ENCODE measurements around the gene PPP2R3C. TPM values are rescaled to one million over a fixed set of nuclear protein-coding genes. Genes with fewer than 3 reads are reported as not detected.

The PPP2R3C gene
- total and polyA plus RNA-seq, 2 of the 13 experiments (the other 11 are each of a cell fraction or from before 2014, with no cell fraction given), result 63.4 to 102 TPM

GRCh38 chr14:35046048-35046750 is 75.6 kb downstream of the PPP2R3C start, which contains the start of gene FAM177A1 (continued):
- TF ChIP-seq MIER2 (CRISPR knock-in tag; IDR thresholded peaks at IDR 0.05), result peak; percentile 43; the same call in 1 of the 2 replicates
- peak; percentile 99 for TF ChIP-seq CENPT (CRISPR knock-in tag; IDR thresholded peaks at IDR 0.05; ENCODE audit: low read depth)
- no peak; the same call in 1 of the 2 replicates for TF ChIP-seq JDP2 (CRISPR knock-in tag; IDR thresholded peaks at IDR 0.05; ENCODE audit: borderline replicate concordance)
- no peak for TF ChIP-seq TCF12 (IDR thresholded peaks at IDR 0.05)
- TF ChIP-seq TCF12 (CRISPR knock-in tag; IDR thresholded peaks at IDR 0.05), result peak; percentile 95
- peak; percentile 99 for TF ChIP-seq ELF4 (CRISPR knock-in tag; IDR thresholded peaks at IDR 0.05; ENCODE audit: borderline replicate concordance)
- peak; percentile 70; the same call in 1 of the 2 replicates for TF ChIP-seq ZNF839 (CRISPR knock-in tag; IDR thresholded peaks at IDR 0.05; ENCODE audit: borderline replicate concordance)
- TF ChIP-seq ZNF75D (CRISPR knock-in tag; IDR thresholded peaks at IDR 0.05; ENCODE audit: borderline replicate concordance), result no peak
- TF ChIP-seq ZNF7 (CRISPR knock-in tag; IDR thresholded peaks at IDR 0.05), result no peak
- peak; percentile 86 for TF ChIP-seq ZNF792 (CRISPR knock-in tag; IDR thresholded peaks at IDR 0.05)
- no peak for TF ChIP-seq ATAD3A (CRISPR knock-in tag; IDR thresholded peaks at IDR 0.05)
- no peak for TF ChIP-seq FOXP1 (IDR thresholded peaks at IDR 0.05)
- no peak; the same call in 1 of the 2 replicates for TF ChIP-seq FOXP1 (CRISPR knock-in tag; IDR thresholded peaks at IDR 0.05)
- no peak; the same call in 1 of the 2 replicates for TF ChIP-seq RNF2 (conservative IDR thresholded peaks at IDR 0.05; ENCODE audit: low read depth)

- H3K4me2 ChIP-seq (ENCODE audit: low read depth, low read length), result peak overlapping the region; percentile 85
- H3K4me1 ChIP-seq (ENCODE audit: insufficient read depth, low read length), result peaks cover 47% of the 10 kb centered on the region
- peak overlapping the region; percentile 81 to 96 (median 90) for H3K4me3 ChIP-seq (replicated peaks in 1 of 3; ENCODE audit: insufficient read depth in 1 of 3, low read depth in 2 of 3, low read length in 3 of 3)
- ATAC-seq, result no peak
- under 1% methylated on average over 6 of the region's 6 CpGs for WGBS (ENCODE audit: low lambda C conversion rate)
- no peaks in the 10 kb centered on the region; a peak in 1 of 5 replicates for H3K27me3 ChIP-seq (ENCODE audit: control insufficient read depth in 1 of 2, insufficient read depth in 2 of 2, low read length in 2 of 2)
- intact Hi-C loops (cut with micrococcal nuclease; ENCODE audit: unreplicated experiment), result loop anchor here (1.0 to 10.0 kb wide), 7 partner anchors 33 to 759 kb away; partner anchors contain the start of genes PRORP, PSMA6, RALGAPA1 and SRP54
- H3K9me3 ChIP-seq (ENCODE audit: low read length), result no peaks in the 10 kb centered on the region
- in situ Hi-C loops (cut with HindIII; ENCODE audit: extremely low pct_ligation_motif_present, low pct_unique_long_range_greater_than_20kb), result loop anchor here (5.0 kb wide), 1 partner anchor 63 kb away; the partner anchor contains the start of gene SRP54
- BruUV-seq (replicated peaks), result no TSS peak
- ChIA-PET CTCF (ENCODE audit: low intra/inter-chr PET ratio, low total read pairs) (no interaction called here), POLR2A (interaction anchor here (0.8 to 3.4 kb wide), 36 partner anchors 9 to 763 kb away, joined by 3 to 101 read pairs (median 5); partner anchors contain the start of genes BAZ1A, NFKBIA, PPP2R3C and PRORP)
- H3K36me3 ChIP-seq (replicated peaks in 1 of 2; ENCODE audit: control insufficient read depth in 1 of 2, insufficient read depth in 2 of 2, low read length in 2 of 2), result peaks cover 0 to 4% of the 10 kb centered on the region in 2 experiments; a peak in 1 of 5 replicates
- peak overlapping the region; percentile 91 for H3K9ac ChIP-seq (ENCODE audit: insufficient read depth, low read depth, low read length)
- H3K27ac ChIP-seq (ENCODE audit: extremely low read length, insufficient read depth, low read length), result peak overlapping the region; percentile 81
- peak overlapping the region; percentile 97 for H2AFZ ChIP-seq (ENCODE audit: low read length)
- no peaks in the 10 kb centered on the region for H4K20me1 ChIP-seq (ENCODE audit: insufficient read depth, low read length)
- H3K79me2 ChIP-seq (ENCODE audit: insufficient read depth, low read length), result peaks cover 19% of the 10 kb centered on the region
- no peak for FAIRE-seq
- DNase-seq (ENCODE audit: low spot score), result no peak
- TF ChIP-seq ZNF773 (CRISPR knock-in tag; IDR thresholded peaks at IDR 0.05; ENCODE audit: borderline replicate concordance) (no peak), NFIC (IDR thresholded peaks at IDR 0.05; ENCODE audit: low read length) (peak; percentile 65), ZNF841 (CRISPR knock-in tag; IDR thresholded peaks at IDR 0.05; ENCODE audit: borderline replicate concordance) (peak; percentile 2; the same call in 1 of the 2 replicates), MAFF (IDR thresholded peaks at IDR 0.05; ENCODE audit: low read depth, low read length) (0 out of 2 replicates have a peak, but pooled peaks have one; percentile 5), DPF2 (CRISPR knock-in tag; IDR thresholded peaks at IDR 0.05; ENCODE audit: borderline replicate concordance, low read depth) (no peak), BCL6 (CRISPR knock-in tag; IDR thresholded peaks at IDR 0.05) (peak; percentile 72; the same call in 1 of the 2 replicates), SSRP1 (CRISPR knock-in tag; IDR thresholded peaks at IDR 0.05) (0 out of 2 replicates have a peak, but pooled peaks have one; percentile 94), ARNT2 (CRISPR knock-in tag; IDR thresholded peaks at IDR 0.05; ENCODE audit: low read depth) (no peak), GFI1 (CRISPR knock-in tag; IDR thresholded peaks at IDR 0.05; ENCODE audit: borderline replicate concordance) (no peak), LRRFIP1 (CRISPR knock-in tag; conservative IDR thresholded peaks at IDR 0.05) (0 out of 2 replicates have a peak, but pooled peaks have one; percentile 34), ETV5 (CRISPR knock-in tag; IDR thresholded peaks at IDR 0.05; ENCODE audit: borderline replicate concordance) (no peak)
Observed at GRCh38 chr14:35045798-35046047, 76.1 kb downstream of the PPP2R3C start.
